Activated CD4-positive, alpha-beta T cell treated with anti-CD3 and anti-CD28 coated beads, Interleukin-2, amount 50 U/mL, for 16 hours (primary cell): Measurements from ENCODE around the gene MT1B.
"Not testable (repeated sequence)": the region's sequence is repeated elsewhere in the genome, so short reads cannot be mapped to it uniquely, and the experiment has no call there.

ENCODE experiments used
- DNase-seq: peaks from one replicate; pipeline ENCODE4 v3.0.0-alpha.2; 2020

MT1B gene

DNA sequence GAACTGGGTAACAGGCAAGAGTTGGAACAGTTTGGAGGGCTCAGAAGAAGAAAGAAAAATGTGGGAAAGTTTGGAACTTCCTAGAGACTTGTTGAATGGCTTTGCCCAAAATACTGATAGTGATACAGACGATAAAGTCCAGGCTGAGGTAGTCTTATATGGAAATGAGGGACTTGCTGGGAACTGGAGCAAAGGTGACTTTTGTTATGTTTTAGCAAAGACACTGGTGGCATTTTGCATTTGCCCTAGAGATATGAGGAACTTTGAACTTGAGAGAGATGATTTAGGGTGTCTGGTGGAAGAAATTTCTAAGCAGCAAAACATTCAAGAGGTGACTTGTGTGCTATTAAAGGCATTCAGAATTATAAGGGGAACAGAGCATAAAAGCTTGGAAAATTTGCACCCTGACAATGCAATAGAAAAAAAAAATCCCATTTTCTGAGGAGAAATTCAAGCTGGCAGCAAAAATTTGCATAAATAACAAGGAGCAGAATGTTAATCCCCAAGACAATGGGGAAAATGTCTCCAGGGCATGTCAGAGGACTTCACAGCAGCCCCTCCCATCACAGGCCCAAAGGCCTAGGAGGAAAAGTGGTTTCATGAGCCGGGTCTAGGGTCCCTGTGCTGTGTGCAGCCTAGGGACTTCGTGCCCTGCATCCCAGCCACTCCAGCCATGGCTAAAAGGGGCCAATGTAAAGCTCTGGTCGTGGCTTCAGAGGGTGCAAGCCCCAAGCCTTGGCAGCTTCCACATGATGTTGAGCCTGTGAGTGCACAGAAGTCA, 29.8 kb upstream of the MT1B start:
- not testable (repeated sequence) for DNase-seq

DNA sequence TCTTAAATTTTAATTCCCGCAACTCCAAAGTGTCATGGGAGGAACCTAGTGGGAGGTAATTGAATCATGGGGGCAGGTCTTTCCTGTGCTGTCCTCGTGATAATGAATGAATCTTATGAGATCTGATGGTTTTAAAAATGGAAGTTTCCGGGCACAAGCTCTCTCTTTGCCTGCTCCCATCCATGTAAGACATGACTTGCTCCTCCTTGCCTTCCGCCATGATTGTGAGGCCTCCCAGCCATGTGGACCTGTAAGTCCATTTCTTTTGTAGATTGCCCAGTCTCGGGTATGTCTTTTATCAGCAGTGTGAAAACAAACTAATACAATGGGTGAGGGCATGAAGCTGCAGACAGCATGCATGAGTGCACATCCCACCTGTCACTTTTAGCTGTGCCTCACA, 28.5 kb upstream of the MT1B start:
- DNase-seq, result not testable (repeated sequence)

DNA sequence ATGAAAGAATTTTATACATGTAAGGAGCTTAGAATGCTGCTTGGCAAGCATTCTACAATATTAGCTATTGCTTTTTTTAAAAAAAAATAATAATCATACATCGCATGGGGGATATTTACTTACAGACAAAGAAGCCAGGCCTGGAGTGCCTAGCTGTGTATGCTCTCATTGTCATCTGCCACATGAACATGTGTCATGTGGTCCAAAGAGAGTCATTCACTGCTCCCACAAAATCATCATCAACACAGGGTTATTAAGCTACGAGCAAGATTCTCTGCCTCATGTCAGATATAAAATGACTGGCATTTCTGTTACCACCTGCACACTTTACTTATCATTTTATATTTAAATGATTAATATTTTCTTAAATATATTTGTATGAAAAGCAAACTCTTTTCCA, 28.0 kb upstream of the MT1B start:
- no peak for DNase-seq

DNA sequence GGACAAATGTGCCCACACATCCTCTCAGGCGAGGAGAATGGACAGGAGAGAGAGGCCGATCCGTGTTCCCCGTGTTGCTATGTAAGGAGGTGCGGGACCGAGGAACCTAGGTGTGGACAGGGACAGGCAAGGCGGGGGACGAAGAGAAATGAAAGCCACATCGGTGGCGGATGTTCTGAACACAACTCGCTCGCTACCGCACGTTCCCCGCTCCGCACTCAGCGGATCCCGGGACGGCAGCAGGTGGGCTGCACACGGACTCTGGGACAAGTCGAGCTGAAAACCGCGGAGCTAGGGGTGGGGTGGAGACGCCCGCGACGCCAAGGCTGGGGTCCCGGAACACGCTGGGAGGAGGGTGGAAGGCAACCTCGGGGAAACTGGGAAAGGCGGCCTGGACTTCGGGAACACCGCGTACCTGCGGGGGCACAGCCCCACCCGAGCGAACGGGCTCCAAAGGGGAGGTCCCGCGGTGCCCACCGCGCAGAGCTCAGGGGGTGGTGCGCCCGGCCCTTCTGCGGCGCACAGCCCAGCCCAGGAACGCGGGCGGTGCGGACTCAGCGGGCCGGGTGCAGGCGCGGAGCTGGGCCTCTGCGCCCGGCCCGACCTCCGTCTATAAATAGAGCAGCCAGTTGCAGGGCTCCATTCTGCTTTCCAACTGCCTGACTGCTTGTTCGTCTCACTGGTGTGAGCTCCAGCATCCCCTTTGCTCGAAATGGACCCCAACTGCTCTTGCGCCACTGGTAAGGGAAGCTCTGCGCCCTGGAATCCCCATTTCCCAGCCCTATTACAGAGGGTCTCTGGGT, 26.3 kb upstream of the MT1B start, which contains the start of gene MT1E:
Gene MT1E, plus strand, starts transcription at position 642 of the 803 bp plus-strand sequence. Its CDS starts 71 bp downstream, at position 713.
- peak; percentile 76 for DNase-seq

DNA sequence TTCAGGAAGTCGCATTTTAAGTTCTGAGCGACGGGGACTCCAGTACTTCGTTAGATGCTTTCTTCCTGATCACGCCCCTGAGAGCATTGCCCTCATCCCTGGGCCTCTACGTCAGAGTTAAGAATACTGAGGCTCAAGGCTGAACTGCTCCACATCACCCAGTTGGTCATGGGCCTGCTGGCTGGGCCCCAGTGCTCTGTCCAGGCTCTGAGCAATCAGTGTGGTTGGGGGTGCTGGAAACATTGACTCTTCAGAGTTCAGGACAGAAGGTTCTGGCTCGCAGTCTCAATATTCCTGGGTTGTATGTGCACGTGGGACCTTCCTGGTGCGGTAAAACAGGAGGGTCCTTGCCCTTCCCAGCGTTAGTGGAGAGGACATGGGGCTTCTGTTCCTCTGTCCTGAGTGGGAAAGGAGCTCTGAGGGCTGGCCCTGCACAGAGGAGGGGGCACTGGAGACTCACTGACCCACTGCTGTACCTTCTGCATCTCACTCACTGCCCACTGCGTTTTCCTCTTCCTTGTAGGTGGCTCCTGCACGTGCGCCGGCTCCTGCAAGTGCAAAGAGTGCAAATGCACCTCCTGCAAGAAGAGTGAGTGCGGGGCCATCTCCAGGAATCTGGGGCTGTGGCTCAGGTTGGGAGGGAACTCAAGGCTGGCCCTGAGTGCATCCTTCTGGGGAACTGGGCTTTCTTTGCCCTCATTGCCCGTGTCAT, 25.6 kb upstream of the MT1B start:
- peak; percentile 30 for DNase-seq

DNA sequence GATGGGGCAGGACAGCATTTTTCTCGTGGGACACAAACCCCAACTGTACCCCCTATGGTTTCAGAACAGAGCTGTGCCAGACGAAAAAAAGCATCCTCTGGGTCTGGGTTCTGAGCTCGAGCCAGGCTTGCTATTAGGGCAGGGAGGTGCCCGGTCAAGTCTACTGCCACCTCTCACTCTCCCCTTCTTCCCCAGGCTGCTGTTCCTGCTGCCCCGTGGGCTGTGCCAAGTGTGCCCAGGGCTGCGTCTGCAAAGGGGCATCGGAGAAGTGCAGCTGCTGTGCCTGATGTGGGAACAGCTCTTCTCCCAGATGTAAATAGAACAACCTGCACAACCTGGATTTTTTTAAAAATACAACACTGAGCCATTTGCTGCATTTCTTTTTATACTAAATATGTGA, 25.0 kb upstream of the MT1B start:
- DNase-seq, result no peak

DNA sequence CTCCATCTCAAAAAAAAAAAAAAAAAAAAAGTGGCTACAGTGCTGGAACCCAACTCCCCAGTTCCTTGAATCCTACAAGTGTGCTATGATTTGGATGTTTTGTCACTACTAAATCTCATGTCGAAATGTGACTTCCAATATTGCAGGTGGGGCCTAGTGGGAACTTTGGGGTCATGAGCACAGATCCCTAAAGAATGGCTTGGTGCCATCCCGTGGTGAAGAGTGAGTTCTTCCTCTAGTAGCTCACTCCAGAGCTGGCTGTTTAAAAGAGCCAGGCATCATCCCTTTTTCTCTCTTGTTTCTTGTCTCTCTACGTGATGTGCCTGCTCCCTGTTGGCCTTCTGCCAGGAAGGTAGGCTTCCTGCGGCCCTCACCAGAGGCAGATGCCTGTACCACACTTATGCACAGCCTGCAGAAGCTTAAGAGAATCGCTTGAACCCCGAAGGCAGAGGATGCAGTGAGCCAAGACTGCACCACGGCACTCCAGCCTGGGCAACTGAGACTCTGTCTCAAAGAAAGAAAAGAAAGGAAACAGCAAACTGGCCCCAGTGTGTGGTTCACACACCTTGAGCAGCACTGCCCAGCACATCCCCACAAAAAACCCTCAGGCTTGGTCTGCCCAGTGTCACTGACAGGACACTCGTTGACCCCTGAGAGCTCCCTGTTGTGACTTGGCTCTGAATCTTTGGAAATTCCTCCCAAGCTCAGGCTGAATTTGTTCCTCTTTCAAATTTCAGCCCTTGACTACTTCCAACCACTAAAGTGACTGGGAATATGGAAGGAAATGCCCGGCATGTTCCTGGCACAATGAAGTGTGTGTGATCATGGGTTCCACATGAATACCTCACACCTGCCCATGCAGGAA, 23.0 kb upstream of the MT1B start:
- DNase-seq, result no peak

DNA sequence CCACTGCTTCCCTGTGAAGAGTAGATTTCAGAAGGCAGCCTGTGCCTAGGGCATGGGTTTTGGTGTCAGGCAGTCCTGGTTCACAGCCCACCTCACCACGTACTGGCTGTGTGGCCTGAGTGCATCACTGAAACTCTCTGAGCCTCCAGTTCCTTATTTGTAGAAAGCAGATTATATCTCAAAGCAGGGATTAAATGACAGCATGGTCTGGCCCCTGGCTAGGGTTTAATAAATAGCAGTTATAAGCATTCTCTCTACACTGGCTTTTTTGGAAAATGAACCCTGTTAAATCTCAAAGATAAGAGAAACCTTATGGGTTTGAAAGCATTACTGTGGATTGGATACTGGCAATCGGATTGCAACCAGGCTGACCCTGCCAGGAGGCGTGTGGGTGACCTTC, 22.2 kb upstream of the MT1B start:
- DNase-seq, result no peak

DNA sequence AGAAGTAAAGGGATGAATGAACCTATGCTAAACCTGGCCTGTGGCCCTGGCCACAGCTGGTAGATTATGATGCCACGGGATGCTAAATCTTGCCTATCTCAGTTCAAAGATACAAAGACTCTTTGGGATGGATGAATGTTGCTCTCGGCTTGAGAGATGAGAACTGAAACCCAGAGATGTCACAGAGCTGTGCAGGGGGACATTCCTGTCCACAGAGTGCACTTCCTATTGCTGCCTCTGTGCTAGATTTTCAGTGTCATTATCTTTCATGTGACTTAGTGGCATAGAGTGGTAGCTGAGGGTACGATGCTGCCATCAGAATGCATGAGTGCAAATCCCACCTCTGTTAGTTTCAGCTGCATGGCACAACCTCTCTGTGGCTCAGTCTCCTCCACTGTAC, 21.6 kb upstream of the MT1B start:
- no peak for DNase-seq

DNA sequence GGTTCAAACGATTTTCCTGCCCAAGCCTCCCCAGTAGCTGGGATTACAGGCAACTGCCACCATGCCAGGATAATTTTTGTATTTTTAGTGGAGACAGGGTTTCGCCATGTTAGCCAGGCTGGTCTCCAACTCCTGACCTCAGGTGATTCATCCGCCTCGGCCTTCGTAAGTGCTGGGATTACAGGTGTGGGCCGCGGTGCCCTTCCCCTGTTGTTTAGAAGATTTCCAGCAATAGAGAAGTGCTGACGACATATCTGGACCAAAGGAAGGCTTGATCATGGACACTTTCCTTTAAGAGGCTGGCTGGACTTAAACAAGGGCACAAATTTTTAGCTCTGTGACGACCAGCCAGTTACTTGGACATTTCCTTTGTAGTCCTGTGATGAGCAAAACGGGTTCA, 20.5 kb upstream of the MT1B start:
- no peak for DNase-seq

DNA sequence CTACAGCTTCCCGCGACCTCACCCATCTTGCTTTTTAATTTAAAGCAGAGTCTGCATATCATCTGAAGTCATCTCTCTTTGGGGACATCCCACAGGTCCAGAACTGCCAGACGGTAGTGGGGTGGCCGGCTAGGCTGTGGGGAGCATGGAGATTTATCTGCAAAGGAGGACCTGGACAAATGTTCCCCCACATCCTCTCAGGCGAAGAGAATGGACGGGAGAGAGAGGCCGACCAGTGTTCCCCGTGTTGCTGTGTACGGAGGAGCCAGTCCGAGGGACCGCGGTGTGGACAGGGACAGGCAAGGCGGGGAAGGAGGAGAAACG, 19.9 kb upstream of the MT1B start:
- no peak for DNase-seq

DNA sequence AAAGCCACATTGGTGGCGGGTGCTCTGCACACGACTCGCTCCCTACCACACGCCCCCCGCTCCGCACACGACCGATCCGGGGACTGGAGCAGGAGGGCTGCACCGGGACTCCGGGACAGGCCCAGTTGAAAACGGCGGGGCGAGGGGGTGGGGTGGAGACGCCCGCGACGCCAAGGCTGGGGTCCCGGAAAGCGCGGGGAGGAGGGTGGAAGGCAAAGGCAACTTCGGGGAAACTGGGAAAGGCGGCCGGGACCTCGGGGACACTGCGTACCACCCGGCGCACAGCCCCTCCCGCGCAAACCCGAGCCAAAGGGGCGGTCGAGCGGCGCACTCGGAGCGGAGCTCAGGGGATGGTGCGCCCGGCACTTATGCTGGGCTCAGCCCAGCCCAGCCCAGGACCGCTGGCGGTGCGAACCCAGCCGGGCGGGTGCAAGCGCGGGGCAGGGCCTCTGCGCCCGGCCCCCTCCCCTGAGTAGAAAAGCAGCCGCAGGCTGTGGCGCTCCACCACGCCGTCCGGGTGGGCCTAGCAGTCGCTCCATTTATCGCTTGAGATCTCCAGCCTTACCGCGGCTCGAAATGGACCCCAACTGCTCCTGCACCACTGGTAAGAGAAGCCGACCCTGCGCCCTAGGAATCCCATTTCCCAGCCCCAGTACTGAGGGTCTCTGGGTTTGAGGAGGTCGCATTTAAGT, 19.4 kb upstream of the MT1B start, which contains the start of gene MT1M:
Gene MT1M, plus strand, starts transcription at position 504 of the 692 bp plus-strand sequence. Its CDS starts 73 bp downstream, at position 577.
- no peak for DNase-seq

DNA sequence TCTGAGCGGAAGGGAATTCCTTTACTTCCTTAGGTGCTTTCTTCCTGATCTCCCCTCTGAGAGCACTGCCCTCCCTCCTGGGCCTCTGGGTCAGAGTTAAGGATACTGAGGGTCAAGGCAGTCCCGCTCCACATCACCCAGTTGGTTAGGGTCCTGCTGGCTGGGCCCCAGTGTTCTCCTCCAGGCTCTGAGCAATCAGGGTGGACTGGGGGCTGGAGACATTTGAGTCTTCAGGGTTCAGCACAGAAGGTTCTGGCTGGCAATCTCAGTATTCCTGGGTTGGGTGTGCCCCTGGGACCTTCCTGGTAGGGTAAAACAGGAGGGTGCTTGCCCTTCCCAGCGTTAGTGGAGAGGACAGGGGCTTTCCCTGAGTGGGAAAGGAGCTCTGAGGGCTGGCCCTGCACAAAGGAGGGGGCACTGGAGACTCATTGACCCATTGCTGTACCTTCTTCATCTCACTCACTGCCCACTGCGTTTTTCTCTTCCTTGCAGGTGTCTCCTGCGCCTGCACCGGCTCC, 18.8 kb upstream of the MT1B start:
- no peak for DNase-seq

DNA sequence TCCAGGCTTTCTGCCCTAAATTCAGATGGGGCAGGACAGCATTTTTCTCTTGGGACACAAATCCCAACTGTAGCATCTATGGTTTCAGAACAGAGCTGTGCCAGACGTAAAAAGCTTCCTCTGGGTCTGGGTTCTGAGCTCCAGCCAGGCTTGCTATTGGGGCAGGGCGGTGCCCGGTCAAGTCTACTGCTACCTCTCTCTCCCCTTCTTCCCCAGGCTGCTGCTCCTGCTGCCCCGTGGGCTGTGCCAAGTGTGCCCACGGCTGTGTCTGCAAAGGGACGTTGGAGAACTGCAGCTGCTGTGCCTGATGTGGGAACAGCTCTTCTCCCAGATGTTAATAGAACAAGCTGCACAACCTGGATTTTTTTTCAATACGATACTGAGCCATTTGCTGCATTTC, 18.2 kb upstream of the MT1B start:
- DNase-seq, result no peak

DNA sequence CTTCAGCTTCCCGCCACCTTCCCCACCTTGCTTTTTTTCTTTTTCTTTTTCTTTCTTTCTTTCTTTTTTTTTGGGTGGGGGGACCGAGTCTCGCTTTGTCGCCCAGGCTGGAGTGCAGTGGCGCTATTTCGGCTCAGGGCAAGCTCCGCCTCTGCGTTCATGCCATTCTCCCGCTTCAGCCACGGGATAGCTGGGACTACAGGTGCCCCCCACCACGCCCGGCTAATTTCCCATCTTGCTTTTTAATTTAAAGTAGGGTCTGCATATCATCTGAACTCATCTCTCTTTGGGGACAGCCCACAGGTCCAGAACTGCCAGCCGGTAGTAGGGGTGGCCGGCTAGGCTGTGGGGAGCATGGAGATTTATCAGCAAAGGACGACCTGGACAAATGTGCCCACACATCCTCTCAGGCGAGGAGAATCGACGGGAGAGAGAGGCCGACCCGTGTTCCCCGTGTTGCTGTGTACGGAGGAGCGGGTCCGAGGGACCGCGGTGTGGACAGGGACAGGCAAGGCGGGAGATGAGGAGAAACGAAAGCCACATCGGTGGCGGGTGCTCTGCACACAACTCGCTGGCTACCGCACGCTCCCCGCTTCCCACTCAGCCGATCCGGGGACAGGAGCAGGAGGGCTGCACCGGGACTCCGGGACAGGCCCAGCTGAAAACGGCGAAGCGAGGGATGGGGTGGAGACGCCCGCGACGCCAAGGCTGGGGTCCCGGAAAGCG, 16.8 kb upstream of the MT1B start:
- no peak for DNase-seq

DNA sequence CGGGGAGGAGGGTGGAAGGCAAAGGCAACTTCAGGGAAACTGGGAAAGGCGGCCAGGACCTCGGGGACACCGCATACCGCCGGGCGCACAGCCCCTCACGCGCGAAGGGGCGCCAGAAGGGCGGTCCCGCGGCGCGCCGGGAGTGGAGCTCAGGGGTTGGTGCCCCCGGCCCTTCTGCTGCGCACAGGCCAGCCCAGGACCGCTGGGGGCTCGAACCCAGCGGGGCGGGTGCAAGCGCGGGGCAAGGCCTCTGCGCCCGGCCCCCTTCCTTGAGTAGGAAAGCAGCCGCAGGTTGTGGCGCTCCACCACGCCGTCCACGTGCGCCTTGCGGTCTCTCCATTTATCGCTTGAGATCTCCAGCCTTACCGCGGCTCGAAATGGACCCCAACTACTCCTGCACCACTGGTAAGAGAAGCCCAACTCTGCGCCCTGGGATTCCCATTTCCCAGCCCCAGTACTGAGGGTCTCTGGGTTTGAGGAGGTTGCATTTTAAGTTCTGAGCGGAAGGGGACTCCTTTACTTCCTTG, 16.2 kb upstream of the MT1B start:
- DNase-seq, result no peak

DNA sequence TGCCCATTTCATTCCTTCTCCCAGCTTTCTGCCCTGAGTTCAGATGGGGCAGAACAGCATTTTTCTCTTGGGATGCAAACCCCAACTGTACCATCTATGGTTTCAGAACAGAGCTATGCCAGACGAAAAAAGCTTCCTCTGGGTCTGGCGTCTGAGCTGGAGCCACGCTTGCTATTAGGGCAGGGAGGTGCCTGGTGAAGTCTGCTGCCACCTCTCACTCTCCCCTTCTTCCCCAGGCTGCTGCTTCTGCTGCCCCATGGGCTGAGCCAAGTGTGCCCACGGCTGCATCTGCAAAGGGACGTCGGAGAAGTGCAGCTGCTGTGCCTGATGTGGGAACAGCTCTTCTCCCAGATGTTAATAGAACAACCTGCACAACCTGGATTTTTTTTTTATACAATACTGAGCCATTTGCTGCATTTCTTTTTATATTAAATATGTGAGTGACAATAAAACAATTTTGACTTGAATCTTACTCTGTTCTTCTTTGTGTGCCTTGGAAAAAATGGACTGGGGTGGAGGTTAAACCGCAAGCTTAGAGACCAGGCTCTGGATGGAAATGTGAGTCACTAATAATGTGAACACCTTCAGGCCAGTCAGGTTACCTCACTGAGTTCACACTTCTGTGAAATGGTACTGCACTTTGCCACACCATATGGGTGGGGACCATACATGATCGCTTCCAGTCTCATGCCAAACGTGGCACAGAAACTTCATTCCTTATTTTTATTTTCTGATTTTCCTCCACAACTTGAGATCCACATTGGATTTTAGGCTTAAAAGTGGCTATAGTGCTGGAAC, 14.9 kb upstream of the MT1B start:
- no peak for DNase-seq

DNA sequence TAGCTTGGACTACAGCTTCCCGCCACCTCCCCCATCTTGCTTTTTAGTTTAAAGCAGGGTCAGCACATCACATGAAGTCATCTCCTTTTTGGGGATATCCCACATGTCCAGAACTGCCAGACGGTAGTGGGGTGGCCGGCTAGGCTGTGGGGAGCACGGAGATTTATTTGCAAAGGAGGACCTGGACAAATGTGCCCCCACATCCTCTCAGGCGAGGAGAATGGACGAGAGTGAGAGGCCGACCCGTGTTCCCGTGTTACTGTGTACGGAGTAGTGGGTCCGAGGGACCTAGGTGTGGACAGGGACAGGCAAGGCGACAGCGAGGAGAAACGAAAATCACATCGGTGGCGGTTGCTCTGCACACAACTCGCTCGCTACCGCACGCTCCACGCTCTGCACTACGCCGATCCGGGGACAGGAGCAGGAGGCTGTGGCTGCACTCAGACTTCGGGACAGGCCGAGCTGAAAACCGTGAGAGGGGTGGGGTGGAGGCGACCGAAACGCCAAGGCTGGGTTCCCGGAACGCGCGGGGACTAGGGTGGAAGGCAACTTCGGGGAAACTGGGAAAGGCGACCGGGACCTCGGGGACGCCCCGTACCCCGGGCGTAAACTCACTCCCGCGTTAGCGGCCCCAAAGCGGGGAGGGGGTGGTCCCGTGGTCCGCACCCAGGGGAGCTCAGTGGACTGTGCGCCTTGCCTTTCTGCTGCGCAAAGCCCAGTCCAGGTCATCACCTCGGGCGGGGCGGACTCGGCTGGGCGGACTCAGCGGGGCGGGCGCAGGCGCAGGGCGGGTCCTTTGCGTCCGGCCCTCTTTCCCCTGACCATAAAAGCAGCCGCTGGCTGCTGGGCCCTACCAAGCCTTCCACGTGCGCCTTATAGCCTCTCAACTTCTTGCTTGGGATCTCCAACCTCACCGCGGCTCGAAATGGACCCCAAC, 13.6 kb upstream of the MT1B start, which contains the start of gene MT1A:
Gene MT1A, plus strand, starts transcription at position 853 of the 937 bp plus-strand sequence. Its CDS starts 73 bp downstream, at position 926.
- no peak for DNase-seq

DNA sequence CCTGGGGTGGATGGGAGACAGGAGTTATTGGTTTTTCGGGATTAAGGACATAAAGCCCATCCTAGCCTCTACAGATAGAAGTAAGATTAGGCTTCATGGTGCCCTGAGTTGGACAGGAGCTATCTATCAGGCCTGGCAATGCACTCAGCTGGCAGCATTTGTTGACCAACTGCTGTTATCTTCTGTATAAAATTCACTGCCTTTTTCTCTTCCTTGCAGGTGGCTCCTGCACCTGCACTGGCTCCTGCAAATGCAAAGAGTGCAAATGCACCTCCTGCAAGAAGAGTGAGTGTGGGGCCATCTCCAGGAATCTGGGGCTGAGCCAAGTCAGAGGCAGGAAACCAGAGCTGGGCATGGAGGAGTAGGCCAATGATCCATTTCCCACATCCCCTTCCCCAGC, 12.6 kb upstream of the MT1B start:
- DNase-seq, result no peak
